SIG-M5 treated with dmso at 0.1 percent for 504 hours (cell line): ENCODE data around the gene SLC15A2.
A peak's percentile ranks its signal among the peaks of the same experiment; 100 is the strongest.
"Not testable (repeated sequence)": the region's sequence is repeated elsewhere in the genome, so short reads cannot be mapped to it uniquely, and the experiment has no call there.

Source experiments
- DNase-seq: peaks from one replicate; lab custom pipeline; 2025; ENCODE audit not compliant: unreplicated experiment; lab: John Stamatoyannopoulos, UW

SLC15A2 gene

GRCh38 chr3:121918779-121919483 lies 24.7 kb downstream of the SLC15A2 start:
- DNase-seq = no peak

- no peak for DNase-seq
Observed at GRCh38 chr3:121924734-121925133, 30.5 kb downstream of the SLC15A2 start.

- DNase-seq = no peak
Observed at GRCh38 chr3:121926380-121926779, 32.2 kb downstream of the SLC15A2 start.

DNA sequence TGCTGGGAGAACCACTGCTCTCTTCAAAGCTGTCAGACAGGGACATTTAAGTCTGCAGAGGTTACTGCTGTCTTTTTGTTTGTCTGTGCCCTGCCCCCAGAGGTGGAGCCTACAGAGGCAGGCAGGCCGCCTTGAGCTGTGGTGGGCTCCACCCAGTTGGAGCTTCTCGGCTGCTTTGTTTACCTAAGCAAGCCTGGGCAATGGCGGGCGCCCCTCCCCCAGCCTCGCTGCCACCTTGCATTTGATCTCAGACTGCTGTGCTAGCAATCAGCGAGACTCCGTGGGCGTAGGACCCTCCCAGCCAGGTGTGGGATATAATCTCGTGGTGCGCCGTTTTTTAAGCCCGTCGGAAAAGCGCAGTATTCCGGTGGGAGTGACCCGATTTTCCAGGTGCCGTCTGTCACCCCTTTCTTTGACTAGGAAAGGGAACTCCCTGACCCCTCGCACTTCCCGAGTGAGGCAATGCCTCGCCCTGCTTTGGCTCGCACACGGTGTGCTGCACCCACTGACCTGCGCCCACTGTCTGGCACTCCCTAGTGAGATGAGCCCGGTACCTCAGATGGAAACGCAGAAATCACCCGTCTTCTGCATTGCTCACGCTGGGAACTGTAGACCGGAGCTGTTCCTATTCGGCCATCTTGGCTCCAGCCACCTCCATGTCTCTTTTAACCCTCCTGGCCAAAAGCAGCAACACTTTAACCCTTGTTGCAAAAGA lies 44.1 kb downstream of the SLC15A2 start:
- DNase-seq = not testable (repeated sequence)

DNA sequence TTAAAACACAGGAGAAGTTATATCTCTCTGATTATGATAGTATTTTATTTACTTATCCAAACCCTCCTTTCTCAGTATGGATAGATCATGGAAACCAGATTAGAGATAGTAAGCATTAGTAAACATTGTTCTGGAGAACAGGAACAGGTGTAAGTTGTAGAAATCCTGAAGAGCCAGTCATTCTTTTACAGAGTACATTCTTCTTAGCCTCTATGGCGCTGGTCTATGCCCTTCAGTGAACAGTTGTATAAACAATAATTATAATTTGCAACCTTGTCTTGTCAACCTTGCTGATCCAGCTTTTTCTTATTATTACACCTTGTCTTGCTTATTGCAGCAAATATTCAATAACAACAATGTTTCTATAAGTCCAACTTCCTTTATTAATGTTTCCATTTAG lies 47.4 kb downstream of the SLC15A2 start:
- DNase-seq = no peak

DNA sequence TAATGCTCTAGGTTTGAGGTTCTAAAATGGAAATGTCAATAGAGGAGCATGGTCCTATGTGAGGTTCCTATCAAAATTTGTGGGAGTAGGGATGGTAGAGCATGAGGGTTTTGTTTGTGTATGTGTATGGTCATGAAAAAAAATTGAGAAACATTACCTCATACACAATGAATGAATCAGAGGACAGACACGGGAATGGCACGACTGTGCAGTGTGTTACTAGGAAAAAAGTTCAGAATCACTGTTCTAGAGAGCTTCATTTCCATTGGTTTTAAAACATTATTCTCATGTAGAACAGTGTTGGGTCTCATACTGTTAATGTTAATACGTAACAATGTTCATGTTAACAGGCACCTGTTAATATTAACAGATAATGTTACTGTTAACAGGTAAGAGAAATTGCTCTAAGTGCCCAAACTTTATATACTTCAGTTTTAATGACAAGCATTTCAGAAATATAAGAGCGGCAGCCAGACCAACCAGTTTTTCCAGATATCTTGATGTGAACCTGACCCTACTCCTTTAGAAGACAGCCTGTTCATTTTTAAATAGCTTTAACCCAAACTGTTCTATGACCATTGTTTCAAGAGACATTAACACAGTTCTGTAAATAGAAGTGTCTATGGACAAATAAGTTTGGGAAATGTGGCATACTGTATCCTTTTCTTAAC lies 48.0 kb downstream of the SLC15A2 start:
- DNase-seq = no peak

DNA sequence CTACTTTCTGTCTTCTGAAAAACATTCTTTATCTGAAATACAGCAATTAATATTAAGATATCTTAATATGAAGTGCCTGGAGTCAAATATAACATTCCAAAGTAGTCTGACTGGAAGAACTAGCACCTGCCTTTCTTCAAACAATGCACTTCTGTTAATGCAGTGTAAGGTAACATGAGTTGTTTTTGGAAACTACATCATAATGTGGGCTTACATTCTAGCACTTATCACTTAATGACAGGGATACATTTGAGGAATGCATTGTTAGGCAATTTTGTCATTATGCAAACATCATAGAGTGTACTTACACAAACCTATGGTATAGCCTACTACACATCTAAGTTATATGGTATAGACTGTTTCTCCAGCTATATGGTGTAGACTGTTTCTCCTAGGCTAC lies 49.2 kb downstream of the SLC15A2 start:
- no peak for DNase-seq

GRCh38 chr3:121948641-121949040 lies 54.4 kb downstream of the SLC15A2 start:
- DNase-seq = no peak

DNA sequence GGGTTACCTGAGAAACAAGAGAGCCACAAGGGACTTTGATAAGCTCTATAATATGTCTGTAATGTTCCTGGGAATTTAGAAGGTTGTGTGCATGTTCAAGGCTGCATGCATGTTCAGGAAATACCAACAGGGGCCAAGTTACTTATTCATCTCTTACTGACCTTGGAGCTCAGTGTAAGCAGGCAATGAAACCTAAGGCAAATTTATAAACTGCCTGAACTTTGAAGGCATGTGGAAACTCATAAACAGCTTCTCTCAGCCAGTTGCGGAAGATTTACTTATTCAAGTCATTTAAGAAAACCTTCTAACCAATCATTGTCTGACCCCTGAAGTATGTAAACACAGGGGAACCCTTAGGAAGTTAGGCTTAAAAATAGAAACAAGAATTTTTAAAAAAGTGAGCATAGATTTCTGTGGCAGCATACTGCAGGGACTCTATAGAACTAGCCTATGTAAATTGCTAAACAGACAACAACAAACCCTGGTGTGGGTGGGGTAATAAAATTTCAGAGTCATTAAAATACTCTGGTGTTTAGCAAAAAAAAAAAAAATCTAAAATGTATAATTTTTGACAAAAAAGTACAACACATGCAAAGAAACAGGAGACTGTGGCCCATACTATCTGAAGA lies 57.2 kb downstream of the SLC15A2 start:
- DNase-seq = no peak

DNA sequence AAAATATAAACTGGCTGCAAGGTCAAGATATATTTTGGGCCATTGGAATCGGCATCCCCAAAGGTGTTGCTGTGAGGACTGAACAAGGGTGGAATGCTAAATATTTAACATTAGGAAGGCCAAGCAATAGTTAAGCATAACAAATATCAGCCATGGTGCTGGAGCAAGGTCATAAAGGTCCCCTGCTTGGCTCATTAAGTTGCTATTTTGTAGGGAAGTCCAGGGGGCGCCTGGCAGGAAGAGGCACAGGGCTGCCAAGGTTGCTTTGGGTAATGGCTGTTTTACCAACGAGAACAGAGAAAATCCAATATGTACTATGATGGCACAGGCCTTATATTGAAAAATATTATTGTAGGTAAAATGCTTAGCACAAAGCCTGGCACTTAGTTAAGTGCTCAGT lies 62.2 kb downstream of the SLC15A2 start:
- DNase-seq = no peak

GRCh38 chr3:121957674-121958415 lies 63.6 kb downstream of the SLC15A2 start:
- DNase-seq = peak; percentile 36

DNA sequence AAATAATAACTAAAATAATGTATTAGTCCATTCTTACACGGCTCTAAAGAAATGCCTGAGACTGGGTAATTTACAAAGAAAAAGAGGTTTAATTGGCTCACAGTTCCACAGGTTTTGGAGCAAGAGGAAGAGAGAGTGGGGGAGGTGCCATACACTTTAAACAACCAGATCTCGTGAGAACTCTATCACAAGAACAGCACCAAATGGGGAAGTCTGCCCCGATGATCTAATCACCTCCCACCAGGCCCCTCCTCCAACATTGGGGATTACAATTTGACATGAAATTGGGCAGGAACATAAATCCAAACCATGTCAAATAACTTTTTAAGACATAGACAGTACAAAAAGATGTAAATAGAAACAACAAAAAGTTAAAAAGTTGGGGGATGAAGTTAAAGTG lies 64.6 kb downstream of the SLC15A2 start:
- DNase-seq = no peak

DNA sequence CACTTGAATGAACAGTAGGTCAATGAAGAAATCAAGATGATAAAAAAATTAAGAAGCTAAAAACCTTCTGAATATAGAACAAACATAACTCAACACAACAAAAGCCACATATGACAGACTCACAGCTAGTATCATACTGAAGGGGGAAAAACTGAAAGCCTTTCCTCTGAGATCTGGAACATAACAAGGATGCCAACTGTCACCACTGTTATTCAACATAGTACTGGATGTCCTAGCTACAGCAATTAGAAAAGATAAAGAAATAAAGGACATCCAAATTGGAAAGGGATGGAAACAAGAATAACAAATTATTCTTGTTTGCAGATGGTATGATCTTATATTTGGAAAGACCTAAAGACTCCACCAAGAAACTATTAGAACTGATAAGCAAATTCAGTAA lies 67.1 kb downstream of the SLC15A2 start:
- DNase-seq = no peak

GRCh38 chr3:121962443-121962842 lies 68.2 kb downstream of the SLC15A2 start:
- DNase-seq = no peak

DNA sequence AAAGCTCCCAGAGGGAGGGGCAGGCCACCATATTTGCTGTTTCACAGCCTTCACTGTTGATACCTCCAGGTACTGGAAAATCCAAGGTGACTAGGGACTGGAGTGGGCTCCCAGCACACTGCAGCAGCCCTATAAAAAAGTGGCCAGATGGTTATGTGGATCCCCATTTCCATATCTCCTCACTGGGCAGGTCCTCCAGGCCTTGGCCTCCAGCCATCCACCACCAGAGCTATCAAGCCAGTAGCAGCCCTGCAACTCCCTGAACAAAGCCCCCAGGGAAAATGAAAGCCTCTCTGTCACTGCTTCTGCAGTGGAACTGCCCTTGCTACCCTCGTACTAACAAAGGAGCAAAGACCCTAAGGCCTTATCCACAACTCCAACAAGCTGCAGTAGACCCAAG lies 69.4 kb downstream of the SLC15A2 start:
- no peak for DNase-seq

DNA sequence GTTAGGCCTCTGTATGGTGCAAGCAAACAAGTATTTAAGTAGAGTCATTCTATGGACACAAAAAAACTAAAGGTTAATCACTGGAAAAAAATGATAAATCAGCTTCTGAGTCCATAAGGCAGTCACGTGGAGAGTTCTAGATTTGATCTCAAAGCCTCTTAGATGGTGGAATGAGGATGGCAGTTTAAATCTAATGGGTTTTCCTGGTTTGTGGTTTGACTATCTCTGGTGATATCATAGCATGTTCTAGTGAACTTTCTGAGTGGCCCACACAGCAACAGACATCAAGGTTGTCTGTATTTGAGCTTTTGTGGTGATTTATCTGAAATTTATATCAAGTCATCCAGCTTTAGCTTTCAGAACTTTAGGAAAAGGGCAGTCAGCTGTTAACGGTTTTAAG lies 75.4 kb downstream of the SLC15A2 start:
- DNase-seq = no peak

GRCh38 chr3:121970047-121970446 lies 75.8 kb downstream of the SLC15A2 start:
- no peak for DNase-seq

DNA sequence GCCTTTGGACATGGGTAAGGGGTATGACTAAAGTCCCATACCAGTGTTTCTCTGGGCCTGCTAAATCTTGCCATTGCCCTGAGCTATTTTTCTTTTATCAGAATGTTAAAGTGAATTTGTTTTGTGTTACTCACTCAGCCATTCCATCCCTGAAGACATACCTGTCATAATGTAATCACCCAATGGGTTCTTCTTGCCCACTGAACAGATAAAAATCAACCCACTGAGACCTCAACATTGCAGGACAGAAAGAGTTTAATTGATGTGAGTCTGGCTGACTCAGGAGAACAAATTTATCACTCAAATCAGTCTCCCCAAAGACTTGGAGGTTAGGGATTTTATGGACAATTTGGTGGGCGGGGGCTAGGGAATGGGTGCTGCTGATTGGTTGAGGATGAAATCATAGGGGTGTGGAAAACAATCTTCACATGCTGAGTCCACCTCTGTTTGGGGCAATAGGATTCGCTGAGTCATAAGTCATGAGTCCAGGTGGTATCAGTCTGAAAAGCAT lies 80.5 kb downstream of the SLC15A2 start:
- DNase-seq = no peak

GRCh38 chr3:121975702-121976302 lies 81.6 kb downstream of the SLC15A2 start:
- no peak for DNase-seq

DNA sequence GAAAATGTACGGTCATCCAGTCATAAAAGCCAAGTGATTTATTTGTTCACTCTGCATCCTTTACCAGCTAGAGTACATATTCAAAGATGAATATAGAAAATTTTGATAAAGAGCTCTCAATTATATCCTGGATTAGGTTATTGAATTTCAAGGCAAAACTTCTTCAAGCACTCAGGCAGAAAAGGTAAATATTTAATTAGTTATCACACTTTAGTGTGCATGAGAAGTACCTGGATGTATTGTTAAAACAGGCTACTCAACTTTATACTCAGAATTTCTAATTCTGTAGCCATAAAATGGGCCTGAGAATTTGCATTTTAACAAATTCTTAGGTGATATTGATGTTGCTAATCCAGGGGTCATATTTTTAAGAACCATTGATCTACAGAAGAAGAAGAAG lies 82.5 kb downstream of the SLC15A2 start:
- no peak for DNase-seq
